Neural progenitor cell (in vitro differentiated cells): ENCODE measurements around the gene PIP4P1.

Experiments used
- EZH2 ChIP-seq: fragments of 200-600 bp; sonication (generic); IDR thresholded peaks from 2 replicates; pipeline ENCODE4 v1.6.1; 2017; ENCODE audit warnings: antibody characterized with exemption, mild to moderate bottlenecking, moderate library complexity
- EZH2phosphoT487 ChIP-seq: fragments of 200-600 bp; sonication (generic); IDR thresholded peaks from 2 replicates; pipeline ENCODE4 v1.6.1; 2017; ENCODE audit warnings: antibody characterized with exemption
- TF ChIP-seq, protein P1 (sequence below): fragments of 200-600 bp; sonication (generic); IDR thresholded peaks from 2 replicates; pipeline ENCODE4 v1.5.1; 2017; ENCODE audit warnings: antibody characterized with exemption, mild to moderate bottlenecking

- TF ChIP-seq, protein P1, sequence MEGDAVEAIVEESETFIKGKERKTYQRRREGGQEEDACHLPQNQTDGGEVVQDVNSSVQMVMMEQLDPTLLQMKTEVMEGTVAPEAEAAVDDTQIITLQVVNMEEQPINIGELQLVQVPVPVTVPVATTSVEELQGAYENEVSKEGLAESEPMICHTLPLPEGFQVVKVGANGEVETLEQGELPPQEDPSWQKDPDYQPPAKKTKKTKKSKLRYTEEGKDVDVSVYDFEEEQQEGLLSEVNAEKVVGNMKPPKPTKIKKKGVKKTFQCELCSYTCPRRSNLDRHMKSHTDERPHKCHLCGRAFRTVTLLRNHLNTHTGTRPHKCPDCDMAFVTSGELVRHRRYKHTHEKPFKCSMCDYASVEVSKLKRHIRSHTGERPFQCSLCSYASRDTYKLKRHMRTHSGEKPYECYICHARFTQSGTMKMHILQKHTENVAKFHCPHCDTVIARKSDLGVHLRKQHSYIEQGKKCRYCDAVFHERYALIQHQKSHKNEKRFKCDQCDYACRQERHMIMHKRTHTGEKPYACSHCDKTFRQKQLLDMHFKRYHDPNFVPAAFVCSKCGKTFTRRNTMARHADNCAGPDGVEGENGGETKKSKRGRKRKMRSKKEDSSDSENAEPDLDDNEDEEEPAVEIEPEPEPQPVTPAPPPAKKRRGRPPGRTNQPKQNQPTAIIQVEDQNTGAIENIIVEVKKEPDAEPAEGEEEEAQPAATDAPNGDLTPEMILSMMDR = peak; percentile 72
- no peak for TF ChIP-seq EZH2phosphoT487
- no peak for TF ChIP-seq EZH2
These were observed 45.4 kb downstream of the PIP4P1 start for GRCh38 chr14:20415782-20416206.
